Measurements from ENCODE around the gene SLC13A3.

GRCh38 chr20:46558511-46558959 lies 92.7 kb downstream of the SLC13A3 start:
- no peak for TF ChIP-seq POLR2A (IDR thresholded peaks at IDR 0.05)
- no peak for TF ChIP-seq CTCF (IDR thresholded peaks at IDR 0.05 in 4 of 5, conservative IDR thresholded peaks at IDR 0.05 in 1 of 5)

Measured in gastrocnemius medialis (tissue), 4 donors.